ENCODE measurements around the gene B4GALT2.

The B4GALT2 gene

DNA sequence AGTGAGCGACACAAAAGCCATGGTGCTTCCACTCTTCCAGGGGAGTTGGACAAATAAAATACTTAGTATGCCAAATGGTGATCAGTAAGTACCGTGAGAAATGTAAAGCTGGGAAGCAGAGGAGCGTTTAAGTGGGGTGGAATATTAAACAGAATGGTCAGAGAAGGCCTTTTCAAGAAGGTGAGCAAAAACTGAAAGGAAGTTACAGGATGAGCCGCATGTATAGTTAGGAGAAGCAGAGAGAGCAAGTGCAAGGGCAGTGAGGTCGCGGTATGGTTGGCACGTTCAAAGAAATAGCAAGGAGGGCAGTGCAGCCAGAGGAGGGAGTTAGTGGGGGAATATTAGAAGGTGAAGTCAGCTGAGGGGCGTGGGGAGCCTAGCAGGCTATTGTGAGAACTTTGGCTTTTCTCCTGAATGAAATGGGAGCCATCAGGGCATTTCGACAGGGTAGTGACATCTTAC, 5.0 kb upstream of the B4GALT2 start:
- H3K27ac ChIP-seq: peak overlapping the region; percentile 96
- no peak for TF ChIP-seq ZFX (IDR thresholded peaks at IDR 0.05)
- TF ChIP-seq, protein P1, sequence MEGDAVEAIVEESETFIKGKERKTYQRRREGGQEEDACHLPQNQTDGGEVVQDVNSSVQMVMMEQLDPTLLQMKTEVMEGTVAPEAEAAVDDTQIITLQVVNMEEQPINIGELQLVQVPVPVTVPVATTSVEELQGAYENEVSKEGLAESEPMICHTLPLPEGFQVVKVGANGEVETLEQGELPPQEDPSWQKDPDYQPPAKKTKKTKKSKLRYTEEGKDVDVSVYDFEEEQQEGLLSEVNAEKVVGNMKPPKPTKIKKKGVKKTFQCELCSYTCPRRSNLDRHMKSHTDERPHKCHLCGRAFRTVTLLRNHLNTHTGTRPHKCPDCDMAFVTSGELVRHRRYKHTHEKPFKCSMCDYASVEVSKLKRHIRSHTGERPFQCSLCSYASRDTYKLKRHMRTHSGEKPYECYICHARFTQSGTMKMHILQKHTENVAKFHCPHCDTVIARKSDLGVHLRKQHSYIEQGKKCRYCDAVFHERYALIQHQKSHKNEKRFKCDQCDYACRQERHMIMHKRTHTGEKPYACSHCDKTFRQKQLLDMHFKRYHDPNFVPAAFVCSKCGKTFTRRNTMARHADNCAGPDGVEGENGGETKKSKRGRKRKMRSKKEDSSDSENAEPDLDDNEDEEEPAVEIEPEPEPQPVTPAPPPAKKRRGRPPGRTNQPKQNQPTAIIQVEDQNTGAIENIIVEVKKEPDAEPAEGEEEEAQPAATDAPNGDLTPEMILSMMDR (conservative IDR thresholded peaks at IDR 0.05): no peak

DNA sequence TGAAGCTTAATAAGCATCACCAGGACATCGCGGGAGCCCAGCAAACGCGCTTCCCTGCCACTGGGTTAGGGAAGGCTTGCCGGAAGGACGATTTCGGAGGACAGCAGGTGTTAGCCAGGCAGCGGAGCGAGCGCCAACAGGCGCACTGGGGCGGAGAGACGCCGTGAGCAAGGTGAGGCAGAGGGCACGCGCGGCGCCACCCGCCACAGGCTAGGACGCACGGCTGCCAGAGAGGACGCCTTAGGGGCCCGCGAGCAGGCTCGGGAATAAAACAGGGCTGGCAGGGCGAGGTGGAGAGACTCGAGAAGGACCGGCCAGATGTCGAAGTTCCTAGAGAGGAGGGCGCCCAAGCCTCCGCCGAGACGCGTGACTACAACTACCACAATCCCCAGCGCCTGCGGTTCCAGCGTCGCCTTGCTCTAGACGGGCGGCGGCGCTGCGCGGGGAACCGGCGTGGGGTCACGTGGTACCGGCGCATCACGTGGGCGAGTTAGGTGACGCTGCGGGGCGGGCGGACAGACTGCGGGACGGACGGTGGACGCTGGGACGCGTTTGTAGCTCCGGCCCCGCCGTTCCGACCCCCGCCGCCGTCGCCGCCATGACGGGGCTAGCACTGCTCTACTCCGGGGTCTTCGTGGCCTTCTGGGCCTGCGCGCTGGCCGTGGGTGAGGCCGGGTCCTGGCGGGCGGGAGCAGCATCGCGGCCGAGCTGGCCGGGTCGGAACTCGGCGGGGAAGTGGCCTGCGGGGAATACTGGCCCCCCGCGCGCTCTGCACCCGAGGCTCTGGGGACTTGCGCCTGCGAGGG, 4.4 kb upstream of the B4GALT2 start, which contains the start of gene ATP6V0B:
Gene ATP6V0B (plus strand): TSS at position 518 of the 806 bp plus-strand sequence. CDS start 81 bp downstream, at position 599.
- H3K27ac ChIP-seq: peak within 1 kb of the TSS; percentile 96
- TF ChIP-seq, protein P1 (conservative IDR thresholded peaks at IDR 0.05): no peak; the same call in 1 of the 2 replicates
- peak; percentile 69; the same call in 1 of the 2 replicates for TF ChIP-seq ZFX (IDR thresholded peaks at IDR 0.05)

DNA sequence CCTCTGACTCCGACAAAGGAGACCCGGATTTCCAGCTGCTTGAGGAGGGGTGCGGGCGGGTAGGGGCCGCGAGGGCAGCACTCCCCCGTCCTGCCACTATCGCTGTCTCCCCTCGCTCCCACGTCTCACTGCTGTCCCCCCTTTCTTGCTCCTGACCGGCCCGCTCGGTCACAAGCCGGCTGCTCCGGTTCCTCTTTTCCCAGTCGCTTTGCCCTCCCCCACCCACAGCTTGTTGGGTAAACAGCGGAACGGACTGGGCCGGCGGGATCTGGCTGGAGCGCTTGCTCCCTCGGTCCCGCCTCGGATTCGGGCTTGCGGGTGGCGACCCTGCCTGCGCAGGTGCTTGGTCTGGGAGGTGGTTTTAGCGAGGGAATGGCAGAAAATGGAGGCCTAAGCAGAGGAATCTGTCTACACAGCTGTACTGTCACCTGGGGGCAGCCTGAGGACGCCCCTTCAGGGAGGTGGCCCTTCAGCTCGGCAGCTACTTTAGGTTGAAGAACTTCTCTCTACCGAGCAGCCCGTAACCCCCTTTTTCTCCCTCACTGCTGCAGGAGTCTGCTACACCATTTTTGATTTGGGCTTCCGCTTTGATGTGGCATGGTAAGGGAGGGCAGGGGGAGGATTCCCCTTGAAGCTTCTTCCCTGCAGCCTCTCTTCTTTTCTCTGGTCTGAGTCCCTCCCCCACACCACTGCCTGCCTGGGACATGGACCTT, 3.6 kb upstream of the B4GALT2 start:
- H3K27ac ChIP-seq: peak overlapping the region; percentile 96
- TF ChIP-seq ZFX (IDR thresholded peaks at IDR 0.05): no peak
- TF ChIP-seq, protein P1 (conservative IDR thresholded peaks at IDR 0.05): no peak

DNA sequence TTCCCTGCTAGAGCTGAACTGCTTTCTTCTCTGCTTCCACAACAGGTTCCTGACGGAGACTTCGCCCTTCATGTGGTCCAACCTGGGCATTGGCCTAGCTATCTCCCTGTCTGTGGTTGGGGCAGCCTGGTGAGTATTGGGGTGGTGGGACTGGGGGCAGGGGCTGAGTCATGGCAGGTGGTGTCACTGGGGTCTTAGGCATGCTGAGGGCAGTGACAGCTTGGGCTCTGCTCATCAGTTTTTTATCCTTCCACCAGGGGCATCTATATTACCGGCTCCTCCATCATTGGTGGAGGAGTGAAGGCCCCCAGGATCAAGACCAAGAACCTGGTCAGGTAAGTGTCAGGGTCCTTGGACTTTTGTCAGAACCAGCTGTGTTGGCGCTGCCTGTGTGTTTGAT, 3.0 kb upstream of the B4GALT2 start:
- TF ChIP-seq ZFX (IDR thresholded peaks at IDR 0.05): no peak
- TF ChIP-seq, protein P1 (conservative IDR thresholded peaks at IDR 0.05): no peak
- H3K27ac ChIP-seq: peak overlapping the region; percentile 96

DNA sequence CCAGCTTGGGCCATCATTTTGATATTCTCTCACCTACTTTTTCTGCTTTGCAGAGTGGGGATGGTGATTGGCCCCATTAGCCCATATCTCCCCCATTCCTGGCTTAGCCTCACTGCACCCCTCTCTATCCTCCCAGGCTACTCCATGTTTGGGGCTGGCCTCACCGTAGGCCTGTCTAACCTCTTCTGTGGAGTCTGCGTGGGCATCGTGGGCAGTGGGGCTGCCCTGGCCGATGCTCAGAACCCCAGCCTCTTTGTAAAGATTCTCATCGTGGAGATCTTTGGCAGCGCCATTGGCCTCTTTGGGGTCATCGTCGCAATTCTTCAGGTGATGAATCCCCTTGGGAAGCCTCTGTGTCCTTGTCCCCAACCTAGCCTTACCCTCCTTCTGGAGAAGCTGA, 2.1 kb upstream of the B4GALT2 start:
- no peak overlapping the region for H3K27ac ChIP-seq
- TF ChIP-seq, protein P1 (conservative IDR thresholded peaks at IDR 0.05): no peak
- TF ChIP-seq ZFX (IDR thresholded peaks at IDR 0.05): no peak

DNA sequence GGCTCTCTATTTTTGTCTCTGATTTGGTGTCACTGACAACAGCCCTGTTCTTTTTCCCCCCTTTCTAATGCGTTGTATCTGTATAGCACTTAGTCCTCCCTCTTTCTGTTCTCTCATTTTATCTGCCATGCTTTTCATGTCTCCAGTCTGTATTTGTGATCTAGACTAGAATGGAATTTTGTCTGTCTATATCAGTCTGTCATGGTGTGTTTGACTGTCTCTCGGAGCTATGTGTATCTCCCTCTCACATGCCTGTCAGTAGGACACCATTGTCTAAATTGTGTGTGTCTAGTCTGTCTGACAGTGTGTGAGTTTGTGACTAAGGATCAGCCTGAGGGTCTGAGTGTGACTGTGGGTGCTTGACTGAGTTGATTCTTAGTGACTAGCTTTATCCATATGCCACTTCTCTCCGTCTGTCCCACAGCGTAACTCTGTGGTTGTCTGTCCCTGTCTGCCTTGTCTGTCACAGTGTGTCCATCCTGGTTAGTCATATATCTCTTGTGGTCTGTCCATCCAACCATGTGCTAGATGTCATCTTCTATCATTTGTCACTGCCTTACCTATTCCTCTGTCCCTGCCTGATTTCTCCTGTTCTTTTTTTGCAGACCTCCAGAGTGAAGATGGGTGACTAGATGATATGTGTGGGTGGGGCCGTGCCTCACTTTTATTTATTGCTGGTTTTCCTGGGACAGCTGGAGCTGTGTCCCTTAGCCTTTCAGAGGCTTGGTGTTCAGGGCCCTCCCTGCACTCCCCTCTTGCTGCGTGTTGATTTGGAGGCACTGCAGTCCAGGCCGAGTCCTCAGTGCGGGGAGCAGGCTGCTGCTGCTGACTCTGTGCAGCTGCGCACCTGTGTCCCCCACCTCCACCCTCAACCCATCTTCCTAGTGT, 1.4 kb upstream of the B4GALT2 start:
- no peak for TF ChIP-seq ZFX (IDR thresholded peaks at IDR 0.05)
- TF ChIP-seq, protein P1 (conservative IDR thresholded peaks at IDR 0.05): no peak
- peak overlapping the region; percentile 76 for H3K27ac ChIP-seq

Data from C4-2B (cell line).